H9 (cell line): ENCODE results near the gene SNX27. TPM values are rescaled to one million over a fixed set of nuclear protein-coding genes. Genes with fewer than 3 reads are reported as not detected.

ENCODE experiments used
- DNase-seq: peaks from one replicate; pipeline ENCODE4 v3.0.0-alpha.2; 2017
- H2AFZ ChIP-seq: one replicate; pipeline ENCODE4 v1.6.1; 2013; ENCODE audit warnings: mild to moderate bottlenecking, low read length, control low read depth, moderate library complexity
- H2AK5ac ChIP-seq: 2 replicates; pipeline ENCODE4 v1.6.1; 2013; ENCODE audit warnings: low read length, control low read depth, mixed read lengths; ENCODE audit not compliant: insufficient read length
- H2BK120ac ChIP-seq: one replicate; pipeline ENCODE4 v1.6.1; 2013; ENCODE audit warnings: low read depth, mild to moderate bottlenecking, low read length, control low read depth, inconsistent platforms; ENCODE audit not compliant: poor library complexity, severe bottlenecking
- H2BK12ac ChIP-seq: 2 replicates; pipeline ENCODE4 v1.6.1; 2013; ENCODE audit warnings: low read length, control low read depth, mixed read lengths, low read depth; ENCODE audit not compliant: insufficient read length
- H2BK15ac ChIP-seq: 2 replicates; pipeline ENCODE4 v1.6.1; 2013; ENCODE audit warnings: low read depth, low read length, control low read depth
- H2BK20ac ChIP-seq: one replicate; pipeline ENCODE4 v1.6.1; 2013; ENCODE audit warnings: low read depth, mild to moderate bottlenecking, low read length, control low read depth, inconsistent platforms; ENCODE audit not compliant: poor library complexity, severe bottlenecking
- H2BK5ac ChIP-seq: 2 replicates; pipeline ENCODE4 v1.6.1; 2013; ENCODE audit warnings: low read length, control low read depth, mixed read lengths; ENCODE audit not compliant: insufficient read length
- H3K14ac ChIP-seq: 2 replicates; pipeline ENCODE4 v1.6.1; 2013; ENCODE audit warnings: low read length, control low read depth; ENCODE audit not compliant: insufficient read depth
- H3K18ac ChIP-seq: 2 replicates; pipeline ENCODE4 v1.6.1; 2013; ENCODE audit warnings: low read depth, mild to moderate bottlenecking, mixed read lengths, low read length, control low read depth; ENCODE audit not compliant: insufficient read length
- H3K23ac ChIP-seq: 2 replicates; pipeline ENCODE4 v1.6.1; 2013; ENCODE audit warnings: low read length, control low read depth, mixed read lengths, low read depth; ENCODE audit not compliant: insufficient read length
- H3K23me2 ChIP-seq: 2 replicates; pipeline ENCODE4 v1.6.1; 2013; ENCODE audit warnings: low read depth, mild to moderate bottlenecking, mixed read lengths, low read length, control low read depth; ENCODE audit not compliant: insufficient read length, poor library complexity, severe bottlenecking
- H3K27ac ChIP-seq: 2 replicates; pipeline ENCODE4 v1.5.1; 2013; ENCODE audit warnings: low read length, control low read depth, mixed read lengths, low read depth; ENCODE audit not compliant: insufficient read length
- H3K27me3 ChIP-seq: 2 replicates; pipeline ENCODE4 v1.6.1; 2013; ENCODE audit warnings: low read length, control low read depth, inconsistent platforms; ENCODE audit not compliant: insufficient read depth
- H3K4ac ChIP-seq: 2 replicates; pipeline ENCODE4 v1.6.1; 2013; ENCODE audit warnings: low read depth, mild to moderate bottlenecking, control low read depth, inconsistent platforms, low read length, moderate library complexity
- H3K4me1 ChIP-seq: 2 replicates; pipeline ENCODE4 v1.6.1; 2013; ENCODE audit warnings: low read length, control low read depth, inconsistent platforms; ENCODE audit not compliant: insufficient read depth
- H3K4me2 ChIP-seq: 2 replicates; pipeline ENCODE4 v1.6.1; 2013; ENCODE audit warnings: low read length, control low read depth, mixed read lengths; ENCODE audit not compliant: insufficient read length, insufficient read depth
- H3K56ac ChIP-seq: 2 replicates; pipeline ENCODE4 v1.6.1; 2013; ENCODE audit warnings: low read depth, mild to moderate bottlenecking, mixed read lengths, low read length, control low read depth; ENCODE audit not compliant: insufficient read length
- H3K79me1 ChIP-seq: 2 replicates; pipeline ENCODE4 v1.6.1; 2013; ENCODE audit warnings: low read depth, mild to moderate bottlenecking, moderate library complexity, low read length, control low read depth, inconsistent platforms; ENCODE audit not compliant: insufficient read depth, poor library complexity, severe bottlenecking
- H3K79me2 ChIP-seq: 2 replicates; pipeline ENCODE4 v1.6.1; 2013; ENCODE audit warnings: low read length, control low read depth, inconsistent platforms; ENCODE audit not compliant: insufficient read depth
- H3K9ac ChIP-seq: 2 replicates; pipeline ENCODE4 v1.6.1; 2013; ENCODE audit warnings: low read length, control low read depth, mixed read lengths; ENCODE audit not compliant: insufficient read length; ENCODE audit errors: extremely low read depth
- H3K9me3 ChIP-seq: one replicate; pipeline ENCODE4 v1.6.1; 2013; ENCODE audit warnings: low read depth, low read length, inconsistent platforms; ENCODE audit not compliant: control insufficient read depth
- H3T11ph ChIP-seq: one replicate; pipeline ENCODE4 v1.6.1; 2013; ENCODE audit warnings: mild to moderate bottlenecking, low read length, control low read depth, inconsistent platforms
- H4K20me1 ChIP-seq: one replicate; pipeline ENCODE4 v1.6.1; 2013; ENCODE audit not compliant: control insufficient read depth, insufficient read length, insufficient read depth
- H4K5ac ChIP-seq: 2 replicates; pipeline ENCODE4 v1.6.1; 2013; ENCODE audit warnings: low read depth, mild to moderate bottlenecking, mixed read lengths, low read length, control low read depth; ENCODE audit not compliant: insufficient read length
- H4K8ac ChIP-seq: replicated peaks from 2 replicates; pipeline ENCODE4 v1.6.1; 2013; ENCODE audit warnings: low read length, control low read depth, mixed read lengths, low read depth; ENCODE audit not compliant: insufficient read length
- H4K91ac ChIP-seq: 2 replicates; pipeline ENCODE4 v1.6.1; 2013; ENCODE audit warnings: low read depth, mild to moderate bottlenecking, moderate library complexity, mixed read lengths, low read length, control low read depth; ENCODE audit not compliant: insufficient read length
- H3K27ac Mint-ChIP-seq, 3 experiments: 2 replicates in 2 of 3; 3 replicates in 1 of 3; pipeline ENCODE4 v1.8.0; 2020 to 2021; ENCODE audit warnings: mixed read lengths in 3 of 3, mild to moderate bottlenecking in 1 of 3, moderate library complexity in 1 of 3
- H3K27me3 Mint-ChIP-seq: 2 replicates; pipeline ENCODE4 v1.8.0; 2021; ENCODE audit warnings: low read depth, mild to moderate bottlenecking, moderate library complexity, mixed read lengths
- H3K36me3 Mint-ChIP-seq, 3 experiments: 2 replicates in 2 of 3; 3 replicates in 1 of 3; pipeline ENCODE4 v1.8.0; 2020 to 2021; ENCODE audit warnings: low read depth in 3 of 3, mixed read lengths in 3 of 3; ENCODE audit not compliant: insufficient read depth in 1 of 3
- H3K4me1 Mint-ChIP-seq, 2 experiments: 2 replicates each; pipeline ENCODE4 v1.8.0; 2020; ENCODE audit warnings: mixed read lengths in 2 of 2
- H3K4me3 Mint-ChIP-seq, 2 experiments: 2 replicates in 1 of 2; 3 replicates in 1 of 2; pipeline ENCODE4 v1.8.0; 2020 to 2021; ENCODE audit warnings: mild to moderate bottlenecking in 2 of 2, mixed read lengths in 2 of 2, moderate library complexity in 1 of 2
- H3K9me3 Mint-ChIP-seq, 2 experiments: 2 replicates in 1 of 2; 3 replicates in 1 of 2; pipeline ENCODE4 v1.8.0; 2020; ENCODE audit warnings: mild to moderate bottlenecking in 2 of 2, mixed read lengths in 2 of 2, moderate library complexity in 1 of 2
- CTCF ChIP-seq: fragments of 200-600 bp; sonication (generic); conservative IDR thresholded peaks from 3 replicates; pipeline ENCODE4 v1.8.0; 2021; ENCODE audit warnings: antibody characterized with exemption, mild to moderate bottlenecking
- WGBS: extraction: QIAGEN DNeasy Blood & Tissue Kit; methylation state at CpG from one replicate; pipeline ENCODE4 v1.1.7; 2013; ENCODE audit warnings: missing lambda C conversion rate, low lambda C conversion rate, mixed read lengths; ENCODE audit not compliant: insufficient read length; ENCODE audit errors: extremely low coverage; 5-methylcytosine and 5-hydroxymethylcytosine counted together
- total RNA-seq: library from RNA; stranded (reverse); gene quantifications from 2 replicates; pipeline ENCODE4 v1.2.1, GENCODE V29; 2021

Gene SNX27
- total RNA-seq, 1 experiment from 2014 or later = 48.9 TPM

GRCh38 chr1:151619489-151620093, 7.7 kb downstream of the SNX27 start:
- no peak overlapping the region for H3K27ac ChIP-seq
- H3K27me3 ChIP-seq = no peaks in the 10 kb centered on the region
- no peak overlapping the region for H4K91ac ChIP-seq
- WGBS = no CpG with 5 or more reads among the region's 6 CpGs
- peak overlapping the region; percentile 14 for H3K9ac ChIP-seq
- H3K27me3 Mint-ChIP-seq = no peaks in the 10 kb centered on the region
- no peak overlapping the region for H3K4ac ChIP-seq
- no peak overlapping the region for H3T11ph ChIP-seq
- no peak overlapping the region for H2BK5ac ChIP-seq
- no peak overlapping the region for H3K4me2 ChIP-seq
- H2BK120ac ChIP-seq = no peak overlapping the region
- H2BK15ac ChIP-seq = no peak overlapping the region
- no peak overlapping the region for H3K18ac ChIP-seq
- H2AFZ ChIP-seq = no peak overlapping the region
- H4K8ac ChIP-seq = no peak overlapping the region
- peaks cover 25 to 29% of the 10 kb centered on the region in 2 experiments for H3K4me1 Mint-ChIP-seq
- peak overlapping the region; percentile 64 for H2BK20ac ChIP-seq
- no peak overlapping the region for H3K56ac ChIP-seq
- no peak overlapping the region for H3K4me3 Mint-ChIP-seq
- H3K79me2 ChIP-seq = peaks cover 9% of the 10 kb centered on the region; the same call in 1 of the 2 replicates
- H3K9me3 Mint-ChIP-seq = no peaks in the 10 kb centered on the region
- peaks cover 0 to 5% (median 2%) of the 10 kb centered on the region in 3 experiments; a peak in 4 of 7 replicates for H3K36me3 Mint-ChIP-seq
- no peaks in the 10 kb centered on the region for H3K9me3 ChIP-seq
- no peak overlapping the region for H2BK12ac ChIP-seq
- H3K27ac Mint-ChIP-seq = peak overlapping the region; percentile 24 to 79 (median 46); a peak in 6 of 7 replicates
- no peaks in the 10 kb centered on the region for H3K23me2 ChIP-seq
- H3K23ac ChIP-seq = no peak overlapping the region
- TF ChIP-seq CTCF = no peak
- peaks cover 4% of the 10 kb centered on the region for H3K79me1 ChIP-seq
- H4K20me1 ChIP-seq = no peaks in the 10 kb centered on the region
- DNase-seq = no peak
- H4K5ac ChIP-seq = no peak overlapping the region
- H3K4me1 ChIP-seq = no peaks in the 10 kb centered on the region; the same call in 1 of the 2 replicates
- no peak overlapping the region for H3K14ac ChIP-seq
- H2AK5ac ChIP-seq = no peak overlapping the region
